Colonic mucosa (tissue), 4 donors: ENCODE data around the gene TNFAIP6. TPM values are rescaled to one million over a fixed set of nuclear protein-coding genes. Genes with fewer than 3 reads are reported as not detected.

ENCODE experiments used
- DNase-seq: peaks from one replicate; pipeline ENCODE4 v3.0.0-alpha.2; 2020
- H3K27ac ChIP-seq: fragments of 200-600 bp; one replicate; pipeline ENCODE4 v1.8.0; 2021
- H3K27me3 ChIP-seq: fragments of 200-600 bp; one replicate; pipeline ENCODE4 v1.8.0; 2021
- H3K36me3 ChIP-seq: fragments of 200-600 bp; one replicate; pipeline ENCODE4 v1.8.0; 2021
- H3K4me1 ChIP-seq: fragments of 200-600 bp; one replicate; pipeline ENCODE4 v1.8.0; 2021; ENCODE audit warnings: mild to moderate bottlenecking
- H3K4me3 ChIP-seq: fragments of 200-600 bp; one replicate; pipeline ENCODE4 v1.8.0; 2021
- H3K9ac ChIP-seq, 2 donors: one replicate each; pipeline ENCODE4 v1.7.0; 2013; ENCODE audit warnings: control low read depth in 2 of 2, low read depth in 2 of 2, low read length in 2 of 2
- H3K9me3 ChIP-seq: fragments of 200-600 bp; one replicate; pipeline ENCODE4 v1.8.0; 2021
- intact Hi-C: fragments of 100-400 bp; cut with DNase I; formaldehyde crosslinking; loops from one replicate; pipeline ENCODE4 v1.14.1; 2022
- total RNA-seq, 2 donors: library from RNA; stranded (reverse); fragmentation: NEBNext Ultra II Directional in 1 of 2; extraction: Animal tissue kit (Norgen Biotek cat#: 25700) in 1 of 2; gene quantifications; one replicate each; pipeline ENCODE4 v1.2.1, GENCODE V29; 2021
- TF ChIP-seq, protein P1 (sequence below): fragments of 200-600 bp; IDR thresholded peaks from one replicate; pipeline ENCODE4 v1.8.0; 2022; ENCODE audit warnings: antibody characterized with exemption, mild to moderate bottlenecking
- donor health status: healthy.
- donor health status: DM: no; HTN: no; CAD: no.
- donor health status: DM: no; HTN: no; CAD: no.

The TNFAIP6 gene
- total RNA-seq, 2 donors from 2014 or later: 0.57 to 2.4 TPM

- intact Hi-C loops: no loop called here
- Histone ChIP-seq H3K9ac (no peak overlapping the region), H3K4me1 (no peaks in the 10 kb centered on the region), H3K27ac (no peak overlapping the region), H3K27me3 (no peaks in the 10 kb centered on the region), H3K4me3 (no peak overlapping the region), H3K9me3 (no peaks in the 10 kb centered on the region), H3K36me3 (no peaks in the 10 kb centered on the region)
- TF ChIP-seq, protein P1, sequence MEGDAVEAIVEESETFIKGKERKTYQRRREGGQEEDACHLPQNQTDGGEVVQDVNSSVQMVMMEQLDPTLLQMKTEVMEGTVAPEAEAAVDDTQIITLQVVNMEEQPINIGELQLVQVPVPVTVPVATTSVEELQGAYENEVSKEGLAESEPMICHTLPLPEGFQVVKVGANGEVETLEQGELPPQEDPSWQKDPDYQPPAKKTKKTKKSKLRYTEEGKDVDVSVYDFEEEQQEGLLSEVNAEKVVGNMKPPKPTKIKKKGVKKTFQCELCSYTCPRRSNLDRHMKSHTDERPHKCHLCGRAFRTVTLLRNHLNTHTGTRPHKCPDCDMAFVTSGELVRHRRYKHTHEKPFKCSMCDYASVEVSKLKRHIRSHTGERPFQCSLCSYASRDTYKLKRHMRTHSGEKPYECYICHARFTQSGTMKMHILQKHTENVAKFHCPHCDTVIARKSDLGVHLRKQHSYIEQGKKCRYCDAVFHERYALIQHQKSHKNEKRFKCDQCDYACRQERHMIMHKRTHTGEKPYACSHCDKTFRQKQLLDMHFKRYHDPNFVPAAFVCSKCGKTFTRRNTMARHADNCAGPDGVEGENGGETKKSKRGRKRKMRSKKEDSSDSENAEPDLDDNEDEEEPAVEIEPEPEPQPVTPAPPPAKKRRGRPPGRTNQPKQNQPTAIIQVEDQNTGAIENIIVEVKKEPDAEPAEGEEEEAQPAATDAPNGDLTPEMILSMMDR: no peak
- DNase-seq: no peak
Measured at GRCh38 chr2:151359768-151360461, 2.5 kb downstream of the TNFAIP6 start.

DNA sequence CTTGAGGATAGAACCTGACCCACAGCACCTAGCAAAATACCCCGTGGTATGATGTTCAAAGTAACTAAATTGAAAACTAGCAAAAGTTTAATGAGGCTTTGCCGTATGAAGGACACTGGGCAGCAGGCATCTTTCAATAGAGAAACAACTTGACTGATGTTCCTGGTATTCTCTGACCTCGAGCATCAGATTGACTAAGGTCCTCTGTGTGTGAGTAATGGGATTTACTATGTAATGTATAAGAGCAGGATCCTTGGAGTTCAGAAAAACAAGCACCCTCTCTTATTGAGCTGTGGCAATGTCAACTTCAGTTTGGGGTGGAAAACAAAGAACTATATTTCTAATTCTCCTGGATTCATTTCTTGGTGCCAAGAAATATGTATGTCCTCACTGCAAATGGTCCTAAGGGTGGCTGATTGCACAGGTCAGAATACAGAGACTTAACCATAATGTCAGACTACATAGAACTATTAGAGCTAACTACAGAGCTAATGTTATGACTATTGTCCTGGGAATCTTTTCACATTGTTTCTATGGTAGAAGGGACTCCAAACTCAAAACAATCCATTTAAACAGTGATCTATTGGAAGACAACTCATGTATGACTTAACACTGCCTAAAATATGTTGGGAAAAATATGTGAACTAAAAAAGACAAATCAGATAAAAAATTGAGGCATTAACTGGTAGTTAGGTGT, 4.4 kb downstream of the TNFAIP6 start:
- Histone ChIP-seq H3K27me3 (no peaks in the 10 kb centered on the region), H3K4me1 (no peaks in the 10 kb centered on the region), H3K36me3 (no peaks in the 10 kb centered on the region), H3K4me3 (no peak overlapping the region), H3K27ac (no peak overlapping the region), H3K9ac (no peak overlapping the region), H3K9me3 (no peaks in the 10 kb centered on the region)
- TF ChIP-seq, protein P1: no peak
- intact Hi-C loops: no loop called here
- DNase-seq: no peak

DNA sequence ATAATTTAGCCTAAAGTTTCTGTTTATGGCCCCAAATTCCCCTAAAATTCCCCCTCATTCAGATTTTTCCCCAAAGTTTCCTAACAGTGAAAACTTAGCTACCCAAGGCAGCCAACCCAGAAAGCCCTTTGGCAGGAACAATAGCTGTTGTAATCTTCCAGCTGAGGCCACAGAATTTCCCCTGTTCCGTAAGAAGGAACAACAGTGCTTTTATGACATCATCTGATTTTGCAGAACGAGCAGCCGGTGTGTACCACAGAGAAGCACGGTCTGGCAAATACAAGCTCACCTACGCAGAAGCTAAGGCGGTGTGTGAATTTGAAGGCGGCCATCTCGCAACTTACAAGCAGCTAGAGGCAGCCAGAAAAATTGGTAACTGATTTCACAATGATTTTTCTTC, 6.3 kb downstream of the TNFAIP6 start:
- intact Hi-C loops: no loop called here
- no peak for DNase-seq
- Histone ChIP-seq H3K9ac (no peak overlapping the region), H3K4me3 (no peak overlapping the region), H3K27ac (no peak overlapping the region), H3K36me3 (no peaks in the 10 kb centered on the region), H3K27me3 (no peaks in the 10 kb centered on the region), H3K9me3 (no peaks in the 10 kb centered on the region), H3K4me1 (no peaks in the 10 kb centered on the region)
- TF ChIP-seq, protein P1: no peak

DNA sequence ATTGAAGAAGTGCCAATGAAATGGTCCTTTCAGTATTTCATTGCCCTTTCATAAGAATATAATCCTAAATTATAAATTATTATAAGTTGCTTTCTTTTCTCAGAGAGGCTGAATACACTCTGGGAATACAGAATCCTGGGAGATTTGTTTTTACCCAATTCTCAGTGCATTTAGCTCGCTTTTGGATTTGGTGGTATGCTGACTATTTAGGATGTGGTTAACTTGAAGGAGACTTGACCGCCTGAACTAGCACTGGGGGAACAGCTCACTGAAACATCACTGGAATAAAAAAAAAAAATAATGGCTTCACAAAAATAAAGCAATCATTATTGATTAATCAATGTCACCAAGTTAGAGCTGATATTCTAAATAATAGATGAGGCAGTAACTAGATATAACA, 10.2 kb downstream of the TNFAIP6 start:
- no peaks in the 10 kb centered on the region for H3K27me3 ChIP-seq
- intact Hi-C loops: no loop called here
- no peak overlapping the region for H3K9ac ChIP-seq
- TF ChIP-seq, protein P1: no peak
- no peaks in the 10 kb centered on the region for H3K36me3 ChIP-seq
- H3K9me3 ChIP-seq: no peaks in the 10 kb centered on the region
- no peaks in the 10 kb centered on the region for H3K4me1 ChIP-seq
- no peak for DNase-seq
- no peak overlapping the region for H3K27ac ChIP-seq
- no peak overlapping the region for H3K4me3 ChIP-seq

DNA sequence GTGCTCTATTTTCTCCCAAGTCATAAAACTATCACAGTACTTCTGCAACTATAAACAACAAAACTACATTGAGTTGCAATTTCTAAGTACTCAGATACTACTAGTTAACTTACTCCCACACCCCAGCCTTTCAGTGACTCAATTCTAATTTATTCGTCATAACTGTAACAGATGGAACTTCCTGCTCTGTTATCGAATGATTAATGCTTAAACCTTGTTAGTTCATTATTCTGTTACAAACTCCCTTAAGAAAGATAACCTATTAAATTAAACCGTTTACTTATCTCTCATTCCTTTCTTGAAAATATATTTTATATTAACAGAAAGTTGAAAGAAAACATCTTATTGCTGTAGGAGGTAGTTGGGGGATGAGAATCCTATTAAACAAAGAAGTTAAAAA, 17.0 kb downstream of the TNFAIP6 start:
- Histone ChIP-seq H3K27ac (no peak overlapping the region), H3K4me3 (no peak overlapping the region), H3K9me3 (no peaks in the 10 kb centered on the region), H3K27me3 (no peaks in the 10 kb centered on the region), H3K9ac (no peak overlapping the region), H3K4me1 (no peaks in the 10 kb centered on the region), H3K36me3 (no peaks in the 10 kb centered on the region)
- intact Hi-C loops: no loop called here
- TF ChIP-seq, protein P1: no peak
- no peak for DNase-seq
